ENCODE results near the gene NSFL1C. TPM values are rescaled to one million over a fixed set of nuclear protein-coding genes. Genes with fewer than 3 reads are reported as not detected.
"Not testable (repeated sequence)": the region's sequence is repeated elsewhere in the genome, so short reads cannot be mapped to it uniquely, and the experiment has no call there.

The NSFL1C gene
- total RNA-seq, 1 experiment from 2014 or later: 119 TPM

DNA sequence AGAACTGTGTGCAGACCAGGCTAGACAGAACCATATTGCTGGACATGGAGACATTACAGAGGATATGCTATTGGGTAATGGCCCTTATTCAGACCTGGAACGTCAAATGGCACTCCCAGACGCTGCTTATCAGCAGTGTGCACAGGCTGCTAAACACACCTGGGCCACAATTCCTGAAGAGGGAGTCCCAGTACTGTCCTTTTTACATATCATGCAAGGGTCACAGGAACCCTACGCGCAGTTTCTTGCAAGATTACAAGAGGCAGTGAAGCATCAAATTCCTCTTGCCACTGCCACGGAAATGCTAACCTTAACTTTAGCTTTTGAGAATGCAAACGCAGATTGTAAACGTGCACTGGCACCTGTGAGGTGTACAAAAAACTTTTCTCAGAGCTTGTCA is 68.5 kb downstream of the NSFL1C start:
- H3K36me3 ChIP-seq (ENCODE audit: control insufficient read depth, insufficient read depth, low read length); H3K4me3 ChIP-seq (ENCODE audit: low read depth, low read length); H3K36me3 Mint-ChIP-seq (ENCODE audit: insufficient read depth, unreplicated experiment); POLR2A ChIA-PET; H3K27me3 ChIP-seq (replicated peaks; ENCODE audit: control insufficient read depth, insufficient read depth, low read length); H3K9me3 ChIP-seq; H3K27me3 Mint-ChIP-seq (ENCODE audit: insufficient read depth, unreplicated experiment); BruUV-seq (replicated peaks): not testable (repeated sequence)
- Mint-ChIP-seq H3K4me1 (ENCODE audit: low read depth, unreplicated experiment) (peaks cover 38% of the 10 kb centered on the region), H3K27ac (ENCODE audit: unreplicated experiment) (peak overlapping the region; percentile 90), H3K4me3 (ENCODE audit: unreplicated experiment) (peak overlapping the region; percentile 27), H3K9me3 (ENCODE audit: unreplicated experiment) (peaks cover 11% of the 10 kb centered on the region)
- intact Hi-C loops (cut with micrococcal nuclease; ENCODE audit: unreplicated experiment): loop anchor here (1.0 kb wide), 3 partner anchors 39 to 105 kb away; no protein-coding TSS in a partner anchor
- CTCF ChIA-PET: interaction anchor here (0.6 to 1.7 kb wide), 4 partner anchors 40 to 106 kb away, joined by 3 to 7 read pairs (median 4); partner anchors contain the start of gene NSFL1C
- peak; percentile 76 to 81 for DNase-seq
- H3K4me1 ChIP-seq: peaks cover 39% of the 10 kb centered on the region
- TF ChIP-seq CTCF (IDR thresholded peaks at IDR 0.05; ENCODE audit: insufficient read depth in 1 of 2, low read depth in 1 of 2, low read length in 1 of 2, severe bottlenecking in 1 of 2, unreplicated experiment in 1 of 2): peak in 1 of 2 experiments; percentile 43

GRCh38 chr20:1397710-1398109 is 68.9 kb downstream of the NSFL1C start:
- ChIA-PET POLR2A (interaction anchor here (0.8 kb wide), 1 partner anchor 72 kb away, joined by 3 read pairs; no protein-coding TSS in a partner anchor), CTCF (interaction anchor here (0.6 to 1.7 kb wide), 6 partner anchors 41 to 1295 kb away, joined by 3 to 7 read pairs (median 5); partner anchors contain the start of genes EBF4 and NSFL1C)
- Mint-ChIP-seq H3K4me3 (ENCODE audit: unreplicated experiment) (no peak overlapping the region), H3K27me3 (ENCODE audit: insufficient read depth, unreplicated experiment) (no peaks in the 10 kb centered on the region), H3K9me3 (ENCODE audit: unreplicated experiment) (peaks cover 7% of the 10 kb centered on the region), H3K27ac (ENCODE audit: unreplicated experiment) (no peak overlapping the region), H3K36me3 (ENCODE audit: insufficient read depth, unreplicated experiment) (peaks cover 10% of the 10 kb centered on the region), H3K4me1 (ENCODE audit: low read depth, unreplicated experiment) (peaks cover 36% of the 10 kb centered on the region)
- Histone ChIP-seq H3K27me3 (replicated peaks; ENCODE audit: control insufficient read depth, insufficient read depth, low read length) (no peaks in the 10 kb centered on the region), H3K36me3 (ENCODE audit: control insufficient read depth, insufficient read depth, low read length) (no peaks in the 10 kb centered on the region), H3K4me3 (ENCODE audit: low read depth, low read length) (no peak overlapping the region), H3K9me3 (no peaks in the 10 kb centered on the region), H3K4me1 (peaks cover 39% of the 10 kb centered on the region)
- no TSS peak for BruUV-seq (replicated peaks)
- DNase-seq: no peak
- TF ChIP-seq CTCF (IDR thresholded peaks at IDR 0.05; ENCODE audit: insufficient read depth in 1 of 2, low read depth in 1 of 2, low read length in 1 of 2, severe bottlenecking in 1 of 2, unreplicated experiment in 1 of 2): peak in 1 of 2 experiments; percentile 16
- intact Hi-C loops (cut with micrococcal nuclease; ENCODE audit: unreplicated experiment): loop anchor here (1.0 kb wide), 3 partner anchors 40 to 106 kb away; no protein-coding TSS in a partner anchor

GRCh38 chr20:1396702-1397101 is 69.9 kb downstream of the NSFL1C start:
- no peak overlapping the region for H3K4me3 ChIP-seq (ENCODE audit: low read depth, low read length)
- DNase-seq: no peak
- H3K36me3 ChIP-seq (ENCODE audit: control insufficient read depth, insufficient read depth, low read length): no peaks in the 10 kb centered on the region
- no peaks in the 10 kb centered on the region for H3K9me3 ChIP-seq
- no peaks in the 10 kb centered on the region for H3K27me3 ChIP-seq (replicated peaks; ENCODE audit: control insufficient read depth, insufficient read depth, low read length)
- intact Hi-C loops (cut with micrococcal nuclease; ENCODE audit: unreplicated experiment): no loop called here
- H3K4me1 ChIP-seq: peaks cover 43% of the 10 kb centered on the region
- H3K4me3 Mint-ChIP-seq (ENCODE audit: unreplicated experiment): no peak overlapping the region
- no TSS peak for BruUV-seq (replicated peaks)
- H3K27ac Mint-ChIP-seq (ENCODE audit: unreplicated experiment): no peak overlapping the region
- peaks cover 6% of the 10 kb centered on the region for H3K36me3 Mint-ChIP-seq (ENCODE audit: insufficient read depth, unreplicated experiment)
- ChIA-PET POLR2A (interaction anchor here (0.8 kb wide), 1 partner anchor 71 kb away, joined by 3 read pairs; no protein-coding TSS in a partner anchor), CTCF (interaction anchor here (1.7 kb wide), 1 partner anchor 107 kb away, joined by 7 read pairs; no protein-coding TSS in a partner anchor)
- peaks cover 30% of the 10 kb centered on the region for H3K4me1 Mint-ChIP-seq (ENCODE audit: low read depth, unreplicated experiment)
- no peaks in the 10 kb centered on the region for H3K27me3 Mint-ChIP-seq (ENCODE audit: insufficient read depth, unreplicated experiment)
- TF ChIP-seq CTCF (IDR thresholded peaks at IDR 0.05; ENCODE audit: insufficient read depth in 1 of 2, low read depth in 1 of 2, low read length in 1 of 2, severe bottlenecking in 1 of 2, unreplicated experiment in 1 of 2): no peak
- no peaks in the 10 kb centered on the region for H3K9me3 Mint-ChIP-seq (ENCODE audit: unreplicated experiment)
